Transverse colon (tissue), 4 donors: ENCODE results near the gene FST. TPM values are rescaled to one million over a fixed set of nuclear protein-coding genes. Genes with fewer than 3 reads are reported as not detected.

Source experiments
- DNase-seq: peaks from one replicate; pipeline ENCODE4 v3.0.0-alpha.2; 2019
- H3K27ac ChIP-seq, 4 donors: fragments of 200-600 bp; sonication (generic); 2 replicates each; pipeline ENCODE4 v1.5.1; 2016 to 2018; ENCODE audit warnings: inconsistent platforms in 4 of 4
- H3K27me3 ChIP-seq: fragments of 200-600 bp; sonication (generic); 2 replicates; pipeline ENCODE4 v1.5.1; 2017; ENCODE audit warnings: inconsistent platforms
- H3K36me3 ChIP-seq, 4 donors: fragments of 200-600 bp; sonication (generic); 2 replicates each; pipeline ENCODE4 v1.5.1; 2017 to 2019; ENCODE audit warnings: inconsistent platforms in 4 of 4
- H3K4me1 ChIP-seq, 4 donors: fragments of 200-600 bp; sonication (generic); 2 replicates each; pipeline ENCODE4 v1.5.1; 2017 to 2020; ENCODE audit warnings: inconsistent platforms in 4 of 4
- H3K4me3 ChIP-seq, 4 donors: fragments of 200-600 bp; sonication (generic); 1 replicate in 1 of 4; 2 replicates in 3 of 4; pipeline versions ENCODE4 v1.5.1 to v1.6.1; 2017 to 2019; ENCODE audit warnings: inconsistent platforms in 4 of 4
- H3K9me3 ChIP-seq, 2 donors: fragments of 200-600 bp; sonication (generic); 2 replicates each; pipeline ENCODE4 v1.5.1; 2017 to 2019; ENCODE audit warnings: inconsistent platforms in 2 of 2
- CTCF ChIP-seq, 5 experiments: fragments of 200-600 bp in 3 of 5; fragments of 450-650 bp in 2 of 5; sonication (generic) in 3 of 5; IDR thresholded peaks; 1 replicate in 2 of 5; 2 replicates in 3 of 5; pipeline ENCODE4 v1.5.1; 2016 to 2017; ENCODE audit warnings: antibody characterized with exemption in 5 of 5, inconsistent platforms in 3 of 5, mild to moderate bottlenecking in 2 of 5, moderate library complexity in 1 of 5
- EP300 ChIP-seq: sonication (generic); formaldehyde crosslinking; IDR thresholded peaks from one replicate; pipeline ENCODE4 v1.6.1; 2017; ENCODE audit warnings: antibody characterized with exemption, low read depth
- POLR2A ChIP-seq: fragments of 450-650 bp; IDR thresholded peaks from one replicate; pipeline ENCODE4 v1.6.1; 2016; ENCODE audit warnings: antibody characterized with exemption, mild to moderate bottlenecking, moderate library complexity
- POLR2AphosphoS5 ChIP-seq, 3 donors: sonication (generic); formaldehyde crosslinking; IDR thresholded peaks; one replicate each; pipeline ENCODE4 v1.6.1; 2016; ENCODE audit warnings: antibody characterized with exemption in 3 of 3
- WGBS, 2 donors: methylation state at CpG; one replicate each; pipeline ENCODE4 v1.1.5; 2018; ENCODE audit warnings: low coverage in 1 of 2; 5-methylcytosine and 5-hydroxymethylcytosine counted together
- in situ Hi-C, 4 donors: fragments of 200-750 bp; cut with MboI; loops; one replicate each; pipeline versions ENCODE4 v1.15.0 to v1.15.1; 2017; ENCODE audit warnings: low sequenced_read_pairs in 3 of 4, low pct_ligation_motif_present in 1 of 4, low pct_unique_long_range_greater_than_20kb in 1 of 4
- intact Hi-C: fragments of 100-400 bp; cut with DNase I; formaldehyde crosslinking; loops from one replicate; pipeline ENCODE4 v1.15.1; 2023; ENCODE audit warnings: low total_unique reads
- total RNA-seq, 4 donors: library from RNA; depleted of rRNA; stranded (reverse); fragments of >200 nt; gene quantifications; one replicate each; pipeline ENCODE4 v1.1.0, GENCODE V29; 2016

Gene FST
- total RNA-seq, 4 donors from 2014 or later, result 3.4 to 25.7 (median 5.3) TPM

GRCh38 chr5:53445569-53445968 is 34.9 kb upstream of the FST start:
- H3K27me3 ChIP-seq, result no peaks in the 10 kb centered on the region
- no peak overlapping the region for H3K27ac ChIP-seq
- intact Hi-C loops, result no loop called here
- in situ Hi-C loops, result loop anchor here in 1 of 4 donors (25.0 kb wide), 1 partner anchor 283 kb away; no protein-coding TSS in a partner anchor
- no peak for DNase-seq
- no peaks in the 10 kb centered on the region for H3K9me3 ChIP-seq
- TF ChIP-seq EP300 (no peak), POLR2A (no peak), POLR2AphosphoS5 (IDR thresholded peaks at IDR 0.05) (no peak), CTCF (IDR thresholded peaks at IDR 0.05) (no peak)
- 54 to 57% methylated on average over 1 of the region's 1 CpG for WGBS, 2 donors
- H3K36me3 ChIP-seq, result no peaks in the 10 kb centered on the region
- no peaks in the 10 kb centered on the region for H3K4me1 ChIP-seq
- no peak overlapping the region for H3K4me3 ChIP-seq

- Histone ChIP-seq H3K27me3 (no peaks in the 10 kb centered on the region), H3K27ac (no peak overlapping the region), H3K4me3 (no peak overlapping the region), H3K36me3 (no peaks in the 10 kb centered on the region), H3K9me3 (no peaks in the 10 kb centered on the region), H3K4me1 (no peaks in the 10 kb centered on the region)
- no peak for DNase-seq
- 86 to 93% methylated on average over 2 of the region's 2 CpGs for WGBS, 2 donors
- intact Hi-C loops (no loop called here), in situ Hi-C loops (loop anchor here in 1 of 4 donors (25.0 kb wide), 1 partner anchor 285 kb away; no protein-coding TSS in a partner anchor)
- no peak for TF ChIP-seq POLR2AphosphoS5 (IDR thresholded peaks at IDR 0.05)
- TF ChIP-seq EP300, result no peak
- TF ChIP-seq POLR2A, result no peak
- TF ChIP-seq CTCF (IDR thresholded peaks at IDR 0.05), result no peak
Measured at GRCh38 chr5:53446908-53447307, 33.5 kb upstream of the FST start.

- Histone ChIP-seq H3K36me3 (no peaks in the 10 kb centered on the region), H3K4me3 (no peak overlapping the region), H3K4me1 (no peaks in the 10 kb centered on the region), H3K9me3 (no peaks in the 10 kb centered on the region), H3K27me3 (no peaks in the 10 kb centered on the region), H3K27ac (no peak overlapping the region)
- in situ Hi-C loops (loop anchor here in 1 of 4 donors (25.0 kb wide), 1 partner anchor 287 kb away; no protein-coding TSS in a partner anchor), intact Hi-C loops (no loop called here)
- DNase-seq, result no peak
- TF ChIP-seq EP300 (no peak), POLR2A (no peak), CTCF (IDR thresholded peaks at IDR 0.05) (no peak), POLR2AphosphoS5 (IDR thresholded peaks at IDR 0.05) (no peak)
- WGBS, 2 donors, result 89 to 100% methylated on average over 1 of the region's 1 CpG
Measured at GRCh38 chr5:53448851-53449250, 31.6 kb upstream of the FST start.

GRCh38 chr5:53453898-53454718 is 26.3 kb upstream of the FST start:
- in situ Hi-C loops (loop anchor here in 1 of 4 donors (25.0 kb wide), 1 partner anchor 758 kb away; no protein-coding TSS in a partner anchor), intact Hi-C loops (no loop called here)
- Histone ChIP-seq H3K27ac (no peak overlapping the region), H3K27me3 (no peaks in the 10 kb centered on the region), H3K36me3 (no peaks in the 10 kb centered on the region), H3K4me3 (no peak overlapping the region), H3K9me3 (no peaks in the 10 kb centered on the region), H3K4me1 (no peaks in the 10 kb centered on the region)
- WGBS, 2 donors, result 21% methylated on average over 1 of the region's 1 CpG; no CpG with 5 or more reads in 1 of the 2 donors
- no peak for TF ChIP-seq POLR2A
- TF ChIP-seq EP300, result no peak
- TF ChIP-seq POLR2AphosphoS5 (IDR thresholded peaks at IDR 0.05), result no peak
- no peak for TF ChIP-seq CTCF (IDR thresholded peaks at IDR 0.05)
- DNase-seq, result no peak
